ENCODE measurements around the gene INO80B.

- TF ChIP-seq CTCF (IDR thresholded peaks at IDR 0.05) = no peak
- no peak for TF ChIP-seq POLR2AphosphoS5 (IDR thresholded peaks at IDR 0.05; ENCODE audit: low read depth, low read length)
- TF ChIP-seq SIN3A (IDR thresholded peaks at IDR 0.05; ENCODE audit: borderline replicate concordance, insufficient read depth, low read depth, low read length) = no peak
- no peak for TF ChIP-seq TCF7L2 (IDR thresholded peaks at IDR 0.05; ENCODE audit: low read depth, low read length)
Measured at GRCh38 chr2:74504591-74504990, 49.7 kb downstream of the INO80B start.
